GM12874 (cell line): ENCODE measurements around the gene TRABD2A.

ENCODE experiments used
- TF ChIP-seq, protein P1 (sequence below): IDR thresholded peaks from 2 replicates; pipeline ENCODE4 v1.5.1; 2011; ENCODE audit warnings: low read depth, mild to moderate bottlenecking, control low read depth, low read length, moderate library complexity; ENCODE audit not compliant: insufficient read depth

TRABD2A gene

DNA sequence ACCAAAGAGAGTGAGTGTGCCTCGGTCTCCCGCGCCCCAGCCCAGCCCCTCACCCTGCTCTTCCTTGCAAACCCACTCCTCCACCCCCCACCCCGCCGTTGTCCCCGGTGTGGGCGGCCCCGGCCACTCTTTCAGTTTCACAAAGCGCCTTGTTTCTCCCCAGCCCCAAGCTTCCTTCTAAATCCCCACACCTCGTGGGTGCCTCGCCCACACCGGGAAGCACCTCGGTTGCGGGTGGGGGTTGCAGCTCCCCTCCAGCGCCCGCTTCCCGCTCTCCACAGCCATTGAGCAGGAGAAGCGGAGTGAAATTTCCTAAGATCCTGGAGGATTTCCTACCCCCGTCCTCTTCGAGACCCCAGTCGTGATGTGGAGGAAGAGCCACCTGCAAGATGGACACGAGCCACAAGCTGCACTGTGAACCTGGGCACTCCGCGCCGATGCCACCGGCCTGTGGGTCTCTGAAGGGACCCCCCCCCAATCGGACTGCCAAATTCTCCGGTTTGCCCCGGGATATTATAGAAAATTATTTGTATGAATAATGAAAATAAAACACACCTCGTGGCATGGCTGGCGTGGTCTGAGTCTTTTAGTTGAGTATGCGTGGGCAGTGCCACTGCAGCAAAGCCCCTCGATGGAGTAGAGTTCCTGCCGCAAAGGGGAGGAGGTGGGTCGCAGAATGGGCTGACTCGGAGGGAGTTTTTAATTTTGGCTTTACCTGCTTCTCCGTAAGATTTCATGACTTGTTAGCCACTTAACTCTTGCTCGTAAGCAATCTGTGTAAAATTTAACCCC, 25.4 kb upstream of the TRABD2A start:
- TF ChIP-seq, protein P1, sequence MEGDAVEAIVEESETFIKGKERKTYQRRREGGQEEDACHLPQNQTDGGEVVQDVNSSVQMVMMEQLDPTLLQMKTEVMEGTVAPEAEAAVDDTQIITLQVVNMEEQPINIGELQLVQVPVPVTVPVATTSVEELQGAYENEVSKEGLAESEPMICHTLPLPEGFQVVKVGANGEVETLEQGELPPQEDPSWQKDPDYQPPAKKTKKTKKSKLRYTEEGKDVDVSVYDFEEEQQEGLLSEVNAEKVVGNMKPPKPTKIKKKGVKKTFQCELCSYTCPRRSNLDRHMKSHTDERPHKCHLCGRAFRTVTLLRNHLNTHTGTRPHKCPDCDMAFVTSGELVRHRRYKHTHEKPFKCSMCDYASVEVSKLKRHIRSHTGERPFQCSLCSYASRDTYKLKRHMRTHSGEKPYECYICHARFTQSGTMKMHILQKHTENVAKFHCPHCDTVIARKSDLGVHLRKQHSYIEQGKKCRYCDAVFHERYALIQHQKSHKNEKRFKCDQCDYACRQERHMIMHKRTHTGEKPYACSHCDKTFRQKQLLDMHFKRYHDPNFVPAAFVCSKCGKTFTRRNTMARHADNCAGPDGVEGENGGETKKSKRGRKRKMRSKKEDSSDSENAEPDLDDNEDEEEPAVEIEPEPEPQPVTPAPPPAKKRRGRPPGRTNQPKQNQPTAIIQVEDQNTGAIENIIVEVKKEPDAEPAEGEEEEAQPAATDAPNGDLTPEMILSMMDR, result no peak

DNA sequence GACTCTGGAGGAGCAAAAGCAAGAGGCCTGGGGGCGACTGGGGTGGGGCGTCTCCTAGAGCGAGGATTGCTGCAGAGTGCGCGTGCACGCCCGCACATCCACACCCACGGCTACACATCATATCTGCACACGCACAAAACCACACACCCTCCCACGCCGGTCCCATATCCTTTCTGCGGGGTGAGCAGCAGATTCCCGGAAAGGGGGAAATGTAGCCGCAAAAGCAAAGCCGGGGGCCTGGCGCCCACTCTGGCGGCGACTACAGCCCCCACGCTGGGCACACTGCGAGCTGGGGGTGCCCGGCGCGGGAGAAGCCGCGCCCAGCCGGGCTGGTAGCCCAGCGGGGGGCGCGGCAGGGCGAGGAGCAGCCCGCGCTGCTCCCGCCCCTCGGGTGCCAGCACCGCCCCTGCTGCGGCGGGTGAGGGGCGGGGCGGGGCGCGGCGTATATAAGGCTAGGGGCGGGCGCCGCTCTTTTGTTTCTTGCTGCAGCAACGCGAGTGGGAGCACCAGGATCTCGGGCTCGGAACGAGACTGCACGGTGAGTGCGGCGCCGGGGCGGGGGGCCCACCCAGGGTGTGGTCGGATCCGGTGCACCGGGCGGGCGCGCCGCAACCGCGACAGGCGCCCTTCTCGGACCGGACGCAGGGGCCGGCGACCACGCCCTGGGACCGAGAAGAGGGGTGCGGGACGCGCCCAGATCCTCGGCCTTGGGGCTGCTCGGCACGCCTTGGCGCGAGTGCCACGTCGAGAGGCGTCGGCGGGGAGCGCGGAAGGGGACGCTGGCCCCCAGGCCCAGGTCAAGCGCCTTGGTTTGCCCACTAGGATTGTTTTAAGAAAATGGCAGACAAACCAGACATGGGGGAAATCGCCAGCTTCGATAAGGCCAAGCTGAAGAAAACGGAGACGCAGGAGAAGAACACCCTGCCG, 24.6 kb upstream of the TRABD2A start, which contains the start of gene TMSB10:
TMSB10 (plus strand) TSS at position 476 of the 927 bp plus-strand sequence.
- TF ChIP-seq, protein P1, result no peak

- TF ChIP-seq, protein P1, result no peak
These were observed 23.9 kb upstream of the TRABD2A start for GRCh38 chr2:84904717-84905174.

GRCh38 chr2:84904151-84904550, 23.3 kb upstream of the TRABD2A start:
- TF ChIP-seq, protein P1, result no peak

DNA sequence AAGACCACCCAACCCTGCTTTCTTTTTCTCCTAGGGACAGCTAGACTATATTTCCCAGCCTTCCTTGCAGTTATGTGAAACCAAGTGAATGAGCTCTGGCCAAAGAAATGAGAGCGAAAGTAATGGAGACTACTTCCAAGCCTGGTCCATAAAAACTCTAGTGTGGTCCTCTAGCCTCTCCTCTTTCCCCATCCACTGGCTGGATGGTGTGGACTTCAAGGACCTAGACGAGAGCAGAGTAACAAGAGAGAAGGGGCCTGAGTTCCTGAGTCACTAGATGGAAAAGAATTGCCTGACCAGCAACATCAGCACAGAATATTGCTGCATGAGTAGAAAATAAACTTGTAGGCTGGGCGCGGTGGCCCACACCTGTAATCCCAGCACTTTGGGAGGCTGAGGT, 21.6 kb upstream of the TRABD2A start:
- TF ChIP-seq, protein P1, result no peak

- TF ChIP-seq, protein P1, result no peak
These were observed 20.8 kb upstream of the TRABD2A start for GRCh38 chr2:84901593-84902120.

GRCh38 chr2:84900971-84901370, 20.1 kb upstream of the TRABD2A start:
- TF ChIP-seq, protein P1, result no peak
